Measurements from ENCODE around the gene KSR2. TPM values are rescaled to one million over a fixed set of nuclear protein-coding genes. Genes with fewer than 3 reads are reported as not detected.

The KSR2 gene
- total RNA-seq, 2 donors from 2014 or later: 0.07 to 0.08 TPM

GRCh38 chr12:117658226-117658625, 310.6 kb downstream of the KSR2 start:
- Histone ChIP-seq H3K27me3 (no peaks in the 10 kb centered on the region), H3K4me1 (no peaks in the 10 kb centered on the region), H3K9me3 (no peaks in the 10 kb centered on the region), H3K4me3 (no peak overlapping the region), H3K36me3 (no peaks in the 10 kb centered on the region), H3K27ac (no peak overlapping the region)
- TF ChIP-seq CTCF (IDR thresholded peaks at IDR 0.05): no peak
- DNase-seq (ENCODE audit: low spot score): no peak

GRCh38 chr12:117649796-117650195, 319.0 kb downstream of the KSR2 start:
- TF ChIP-seq CTCF (IDR thresholded peaks at IDR 0.05): no peak
- DNase-seq (ENCODE audit: low spot score): no peak
- Histone ChIP-seq H3K4me3 (no peak overlapping the region), H3K9me3 (no peaks in the 10 kb centered on the region), H3K27ac (no peak overlapping the region), H3K27me3 (no peaks in the 10 kb centered on the region), H3K4me1 (no peaks in the 10 kb centered on the region), H3K36me3 (no peaks in the 10 kb centered on the region)

- H3K4me1 ChIP-seq: no peaks in the 10 kb centered on the region
- H3K27ac ChIP-seq: no peak overlapping the region
- H3K4me3 ChIP-seq: no peak overlapping the region
- no peaks in the 10 kb centered on the region for H3K9me3 ChIP-seq
- TF ChIP-seq CTCF (IDR thresholded peaks at IDR 0.05): no peak
- no peaks in the 10 kb centered on the region for H3K36me3 ChIP-seq
- no peaks in the 10 kb centered on the region for H3K27me3 ChIP-seq
- no peak for DNase-seq (ENCODE audit: low spot score)
Observed at GRCh38 chr12:117646520-117646919, 322.3 kb downstream of the KSR2 start.

- H3K36me3 ChIP-seq: no peaks in the 10 kb centered on the region
- no peaks in the 10 kb centered on the region for H3K27me3 ChIP-seq
- H3K9me3 ChIP-seq: no peaks in the 10 kb centered on the region
- DNase-seq (ENCODE audit: low spot score): no peak
- H3K4me1 ChIP-seq: no peaks in the 10 kb centered on the region
- no peak overlapping the region for H3K27ac ChIP-seq
- H3K4me3 ChIP-seq: no peak overlapping the region
- no peak for TF ChIP-seq CTCF (IDR thresholded peaks at IDR 0.05)
Observed at GRCh38 chr12:117645473-117645872, 323.3 kb downstream of the KSR2 start.

GRCh38 chr12:117643971-117644370, 324.8 kb downstream of the KSR2 start:
- Histone ChIP-seq H3K27ac (no peak overlapping the region), H3K9me3 (no peaks in the 10 kb centered on the region), H3K4me3 (no peak overlapping the region), H3K36me3 (no peaks in the 10 kb centered on the region), H3K27me3 (no peaks in the 10 kb centered on the region), H3K4me1 (no peaks in the 10 kb centered on the region)
- DNase-seq (ENCODE audit: low spot score): no peak
- no peak for TF ChIP-seq CTCF (IDR thresholded peaks at IDR 0.05)

- Histone ChIP-seq H3K27ac (no peak overlapping the region), H3K36me3 (no peaks in the 10 kb centered on the region), H3K4me1 (no peaks in the 10 kb centered on the region), H3K4me3 (no peak overlapping the region), H3K9me3 (peaks cover 0 to 7% of the 10 kb centered on the region in 2 donors), H3K27me3 (no peaks in the 10 kb centered on the region)
- TF ChIP-seq CTCF (IDR thresholded peaks at IDR 0.05): no peak
- DNase-seq (ENCODE audit: low spot score): no peak
Observed at GRCh38 chr12:117641885-117642284, 326.9 kb downstream of the KSR2 start.

Data from right atrium auricular region (tissue), 2 donors.